B cell (primary cell): ENCODE results near the gene RASA3. TPM values are rescaled to one million over a fixed set of nuclear protein-coding genes. Genes with fewer than 3 reads are reported as not detected.
"Not testable (repeated sequence)": the region's sequence is repeated elsewhere in the genome, so short reads cannot be mapped to it uniquely, and the experiment has no call there.

Experiments used
- ATAC-seq: fragments of 200-7000 bp; cut with Tn5 transposase; one replicate; pipeline ENCODE4 v1.10.0; 2021; ENCODE audit warnings: low read depth, mild to moderate bottlenecking, moderate number of reproducible peaks, moderate library complexity
- CTCF ChIA-PET: fragments of 350-600 bp; sonication (Branson Sonifier 250); formaldehyde crosslinking; loops from one replicate; lab custom pipeline; 2021; ENCODE audit warnings: antibody characterized with exemption, inconsistent platforms; lab: Charles Lee
- POLR2A ChIA-PET: fragments of 350-600 bp; sonication (Branson Sonifier 250); formaldehyde crosslinking; loops from one replicate; lab custom pipeline; 2021; ENCODE audit warnings: antibody characterized with exemption; lab: Charles Lee
- DNase-seq: peaks from one replicate; pipeline ENCODE4 v3.0.0; 2013
- H2AFZ ChIP-seq: 2 replicates; pipeline ENCODE4 v1.6.1; 2012; ENCODE audit warnings: mild to moderate bottlenecking, low read depth, low read length; ENCODE audit not compliant: insufficient read depth, poor library complexity, severe bottlenecking
- H3K27ac ChIP-seq, 2 donors: 1 replicate in 1 of 2; 2 replicates in 1 of 2; pipeline ENCODE4 v1.5.1; 2012 to 2013; ENCODE audit warnings: low read length in 2 of 2, mild to moderate bottlenecking in 2 of 2, moderate library complexity in 1 of 2
- H3K27me3 ChIP-seq, 4 experiments: fragments of 200-600 bp in 1 of 4; sonication (generic) in 1 of 4; replicated peaks in 1 of 4; 1 replicate in 2 of 4; 2 replicates in 2 of 4; pipeline versions ENCODE4 v1.6.1 to v1.7.0; 2013 to 2016; ENCODE audit warnings: low read length in 3 of 4, mild to moderate bottlenecking in 2 of 4, mixed read lengths in 1 of 4, moderate library complexity in 1 of 4; ENCODE audit not compliant: insufficient read depth in 4 of 4, control insufficient read depth in 3 of 4; ENCODE audit errors: control extremely low read depth in 1 of 4
- H3K36me3 ChIP-seq, 2 experiments: replicated peaks in 1 of 2; 1 replicate in 1 of 2; 2 replicates in 1 of 2; pipeline versions ENCODE4 v1.6.1 to v1.7.1; 2013; ENCODE audit warnings: low read length in 1 of 2; ENCODE audit not compliant: insufficient read depth in 2 of 2, control insufficient read depth in 1 of 2; ENCODE audit errors: control extremely low read depth in 1 of 2, extremely low read depth in 1 of 2
- H3K4me1 ChIP-seq, 2 donors: fragments of 200-600 bp in 1 of 2; sonication (generic) in 1 of 2; 1 replicate in 1 of 2; 2 replicates in 1 of 2; pipeline versions ENCODE4 v1.5.1 to v1.6.1; 2013 to 2017; ENCODE audit warnings: low read length in 2 of 2; ENCODE audit not compliant: control insufficient read depth in 2 of 2, insufficient read depth in 2 of 2
- H3K4me2 ChIP-seq: replicated peaks from 2 replicates; pipeline ENCODE3; 2012; ENCODE audit warnings: mild to moderate bottlenecking, low read depth, low read length; ENCODE audit not compliant: poor library complexity, severe bottlenecking
- H3K4me3 ChIP-seq, 5 experiments: fragments of 200-600 bp in 1 of 5; sonication (generic) in 1 of 5; 1 replicate in 3 of 5; 2 replicates in 2 of 5; pipeline versions ENCODE4 v1.5.1 to v1.7.0; 2011 to 2016; ENCODE audit warnings: low read length in 4 of 5, mild to moderate bottlenecking in 4 of 5, low read depth in 2 of 5, control low read depth in 1 of 5, moderate library complexity in 1 of 5; ENCODE audit not compliant: insufficient read depth in 1 of 5; ENCODE audit errors: control extremely low read depth in 1 of 5, extremely low read depth in 1 of 5
- H3K79me2 ChIP-seq: fragments of 200-600 bp; sonication (generic); one replicate; pipeline ENCODE4 v1.6.0; 2016; ENCODE audit warnings: low read length; ENCODE audit not compliant: control insufficient read depth, insufficient read depth
- H3K9ac ChIP-seq: fragments of 200-600 bp; sonication (generic); 2 replicates; pipeline ENCODE4 v1.6.1; 2017; ENCODE audit warnings: mild to moderate bottlenecking, low read length, moderate library complexity
- H3K9me3 ChIP-seq, 3 donors: one replicate each; pipeline versions ENCODE4 v1.6.1 to v1.7.1; 2013; ENCODE audit warnings: low read length in 2 of 3; ENCODE audit not compliant: control insufficient read depth in 2 of 3, insufficient read depth in 1 of 3; ENCODE audit errors: control extremely low read depth in 1 of 3
- H4K20me1 ChIP-seq: 2 replicates; pipeline ENCODE4 v1.6.0; 2012; ENCODE audit warnings: mild to moderate bottlenecking, low read length; ENCODE audit not compliant: insufficient read depth, control insufficient read depth, poor library complexity, severe bottlenecking
- H3K27ac Mint-ChIP-seq: one replicate; pipeline ENCODE4 v1.8.0; 2021; ENCODE audit warnings: mixed read lengths
- H3K27me3 Mint-ChIP-seq: one replicate; pipeline ENCODE4 v1.8.0; 2021; ENCODE audit warnings: mixed read lengths
- H3K4me1 Mint-ChIP-seq: one replicate; pipeline ENCODE4 v1.8.0; 2021; ENCODE audit warnings: mixed read lengths
- H3K4me3 Mint-ChIP-seq: one replicate; pipeline ENCODE4 v1.8.0; 2021; ENCODE audit warnings: mixed read lengths
- H3K9me3 Mint-ChIP-seq: one replicate; pipeline ENCODE4 v1.8.0; 2022; ENCODE audit warnings: mixed read lengths; ENCODE audit not compliant: insufficient read depth
- EZH2 ChIP-seq: IDR thresholded peaks from 2 replicates; pipeline ENCODE4 v1.6.1; 2012; ENCODE audit warnings: borderline replicate concordance, low read depth, mild to moderate bottlenecking, moderate library complexity, low read length; ENCODE audit not compliant: insufficient read depth, poor library complexity, severe bottlenecking
- WGBS: methylation state at CpG from one replicate; pipeline ENCODE4 v1.1.5; 2013; ENCODE audit warnings: missing lambda C conversion rate; ENCODE audit not compliant: insufficient coverage; 5-methylcytosine and 5-hydroxymethylcytosine counted together
- intact Hi-C: fragments of 100-400 bp; cut with micrococcal nuclease; formaldehyde crosslinking; loops from one replicate; pipeline ENCODE4 v1.10.0; 2022
- polyA plus RNA-seq: library from polyadenylated mRNA; depleted of rRNA; stranded (reverse); fragments of >200 nt; gene quantifications from 2 replicates; pipeline ENCODE4 v1.2.3, GENCODE V29; 2012
- total RNA-seq, 2 donors: library from RNA; stranded (reverse); fragments of 120-200 nt in 1 of 2; gene quantifications; 1 replicate in 1 of 2; 2 replicates in 1 of 2; pipeline versions ENCODE4 v1.2.3 to v1.2.4, GENCODE V29; 2013 to 2022
- TF ChIP-seq, protein P1 (sequence below): fragments of 200-600 bp; IDR thresholded peaks from one replicate; pipeline ENCODE4 v1.8.0; 2022; ENCODE audit warnings: antibody characterized with exemption, mild to moderate bottlenecking

Gene RASA3
- total and polyA plus RNA-seq, 2 donors (not counting 1 experiment from before 2014, with no cell fraction given): 54.2 to 87.4 TPM

DNA sequence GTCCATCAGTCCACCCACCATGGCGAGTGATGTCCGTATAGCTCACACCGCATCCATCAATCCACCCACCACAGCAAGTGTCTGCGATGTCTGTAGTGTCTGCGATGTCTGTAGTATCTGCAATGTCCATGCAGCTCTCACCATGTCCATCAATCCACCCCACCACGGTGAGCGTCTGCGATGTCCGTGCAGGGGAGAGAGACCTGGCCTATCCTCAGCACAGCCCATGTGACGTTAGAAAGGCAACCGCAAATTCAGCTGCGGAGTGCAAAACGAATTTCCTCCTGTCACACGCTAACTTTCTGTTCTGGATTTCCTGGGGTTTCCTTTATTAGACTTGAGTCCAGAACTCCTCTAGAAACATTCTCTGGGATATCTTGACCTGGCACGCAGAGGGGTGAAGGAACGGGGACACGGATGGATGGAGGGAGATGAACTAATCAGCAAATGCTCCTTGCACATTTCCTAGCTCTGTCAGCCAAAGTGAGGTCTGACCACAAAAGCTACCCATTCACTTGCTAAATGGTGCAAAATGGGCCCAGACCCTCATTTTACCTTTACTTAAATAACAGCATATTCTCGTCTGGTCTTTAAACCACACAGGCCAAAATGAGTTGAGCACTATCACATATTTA lies 18.3 kb downstream of the RASA3 start:
- Mint-ChIP-seq H3K4me1 (peaks cover 53% of the 10 kb centered on the region), H3K27ac (peak overlapping the region; percentile 75), H3K9me3 (no peaks in the 10 kb centered on the region), H3K4me3 (no peak overlapping the region), H3K27me3 (no peaks in the 10 kb centered on the region)
- 94% methylated on average over 14 of the region's 18 CpGs for WGBS
- peaks cover 34 to 49% of the 10 kb centered on the region in 2 donors for H3K4me1 ChIP-seq
- no peak for TF ChIP-seq EZH2
- TF ChIP-seq, protein P1, sequence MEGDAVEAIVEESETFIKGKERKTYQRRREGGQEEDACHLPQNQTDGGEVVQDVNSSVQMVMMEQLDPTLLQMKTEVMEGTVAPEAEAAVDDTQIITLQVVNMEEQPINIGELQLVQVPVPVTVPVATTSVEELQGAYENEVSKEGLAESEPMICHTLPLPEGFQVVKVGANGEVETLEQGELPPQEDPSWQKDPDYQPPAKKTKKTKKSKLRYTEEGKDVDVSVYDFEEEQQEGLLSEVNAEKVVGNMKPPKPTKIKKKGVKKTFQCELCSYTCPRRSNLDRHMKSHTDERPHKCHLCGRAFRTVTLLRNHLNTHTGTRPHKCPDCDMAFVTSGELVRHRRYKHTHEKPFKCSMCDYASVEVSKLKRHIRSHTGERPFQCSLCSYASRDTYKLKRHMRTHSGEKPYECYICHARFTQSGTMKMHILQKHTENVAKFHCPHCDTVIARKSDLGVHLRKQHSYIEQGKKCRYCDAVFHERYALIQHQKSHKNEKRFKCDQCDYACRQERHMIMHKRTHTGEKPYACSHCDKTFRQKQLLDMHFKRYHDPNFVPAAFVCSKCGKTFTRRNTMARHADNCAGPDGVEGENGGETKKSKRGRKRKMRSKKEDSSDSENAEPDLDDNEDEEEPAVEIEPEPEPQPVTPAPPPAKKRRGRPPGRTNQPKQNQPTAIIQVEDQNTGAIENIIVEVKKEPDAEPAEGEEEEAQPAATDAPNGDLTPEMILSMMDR: no peak
- no peak overlapping the region for H3K4me2 ChIP-seq
- H3K27ac ChIP-seq: peak overlapping the region in 1 of 2 donors; percentile 13
- peaks cover 94% of the 10 kb centered on the region for H4K20me1 ChIP-seq
- CTCF ChIA-PET: interaction anchor here (0.7 to 1.3 kb wide), 2 partner anchors 14 to 112 kb away, joined by 3 to 6 read pairs; no protein-coding TSS in a partner anchor
- no peak overlapping the region for H2AFZ ChIP-seq
- no peak for ATAC-seq
- POLR2A ChIA-PET: no interaction called here
- H3K9me3 ChIP-seq: peaks cover 0 to 8% (median 0%) of the 10 kb centered on the region in 3 donors
- peaks cover 82% of the 10 kb centered on the region for H3K79me2 ChIP-seq
- no peaks in the 10 kb centered on the region for H3K27me3 ChIP-seq
- no peak for DNase-seq
- H3K9ac ChIP-seq: no peak overlapping the region
- intact Hi-C loops: loop anchor here (5.0 kb wide), 1 partner anchor 67 kb away; no protein-coding TSS in a partner anchor
- peaks cover 2 to 23% of the 10 kb centered on the region in 2 experiments for H3K36me3 ChIP-seq
- no peak overlapping the region for H3K4me3 ChIP-seq

- not testable (repeated sequence) for H3K4me3 Mint-ChIP-seq
Observed at GRCh38 chr13:114113395-114113794, 19.0 kb downstream of the RASA3 start.

More at GRCh38 chr13:114113395-114113794, 19.0 kb downstream of the RASA3 start:
- CTCF ChIA-PET, H3K4me3 ChIP-seq, H3K9me3 ChIP-seq, H3K27me3 ChIP-seq, H3K9me3 Mint-ChIP-seq, ATAC-seq, H3K27me3 Mint-ChIP-seq, DNase-seq, POLR2A ChIA-PET, H2AFZ ChIP-seq, H3K4me2 ChIP-seq, H3K27ac Mint-ChIP-seq, H3K27ac ChIP-seq, H3K9ac ChIP-seq: not testable (repeated sequence)
- Histone ChIP-seq H4K20me1 (peaks cover 94% of the 10 kb centered on the region), H3K4me1 (peaks cover 38 to 50% of the 10 kb centered on the region in 2 donors), H3K36me3 (peaks cover 2 to 28% of the 10 kb centered on the region in 2 experiments), H3K79me2 (peaks cover 88% of the 10 kb centered on the region)
- 100% methylated on average over 2 of the region's 21 CpGs for WGBS
- intact Hi-C loops: loop anchor here (5.0 kb wide), 1 partner anchor 66 kb away; no protein-coding TSS in a partner anchor
- H3K4me1 Mint-ChIP-seq: peaks cover 50% of the 10 kb centered on the region
